Measurements from ENCODE around the gene S100A1.

DNA sequence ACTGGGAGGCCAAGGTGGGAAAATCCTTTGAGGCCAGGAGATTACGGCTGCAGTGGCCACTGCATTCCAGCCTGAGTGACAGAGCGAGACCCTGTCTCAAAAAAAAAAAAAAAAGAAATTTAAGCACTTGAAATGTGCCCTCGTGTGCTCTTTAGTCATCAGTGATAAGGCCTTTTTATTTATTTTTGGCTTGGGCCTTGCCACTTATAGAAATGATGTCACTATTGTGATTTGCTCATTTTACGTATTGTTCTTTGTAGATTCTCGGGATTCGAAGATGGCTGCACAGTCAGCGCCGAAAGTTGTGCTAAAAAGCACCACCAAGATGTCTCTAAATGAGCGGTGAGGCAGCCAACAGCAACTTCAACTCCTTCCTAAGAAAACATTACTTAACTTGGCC is 8.1 kb downstream of the S100A1 start:
- TF ChIP-seq, protein P1, sequence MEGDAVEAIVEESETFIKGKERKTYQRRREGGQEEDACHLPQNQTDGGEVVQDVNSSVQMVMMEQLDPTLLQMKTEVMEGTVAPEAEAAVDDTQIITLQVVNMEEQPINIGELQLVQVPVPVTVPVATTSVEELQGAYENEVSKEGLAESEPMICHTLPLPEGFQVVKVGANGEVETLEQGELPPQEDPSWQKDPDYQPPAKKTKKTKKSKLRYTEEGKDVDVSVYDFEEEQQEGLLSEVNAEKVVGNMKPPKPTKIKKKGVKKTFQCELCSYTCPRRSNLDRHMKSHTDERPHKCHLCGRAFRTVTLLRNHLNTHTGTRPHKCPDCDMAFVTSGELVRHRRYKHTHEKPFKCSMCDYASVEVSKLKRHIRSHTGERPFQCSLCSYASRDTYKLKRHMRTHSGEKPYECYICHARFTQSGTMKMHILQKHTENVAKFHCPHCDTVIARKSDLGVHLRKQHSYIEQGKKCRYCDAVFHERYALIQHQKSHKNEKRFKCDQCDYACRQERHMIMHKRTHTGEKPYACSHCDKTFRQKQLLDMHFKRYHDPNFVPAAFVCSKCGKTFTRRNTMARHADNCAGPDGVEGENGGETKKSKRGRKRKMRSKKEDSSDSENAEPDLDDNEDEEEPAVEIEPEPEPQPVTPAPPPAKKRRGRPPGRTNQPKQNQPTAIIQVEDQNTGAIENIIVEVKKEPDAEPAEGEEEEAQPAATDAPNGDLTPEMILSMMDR (IDR thresholded peaks at IDR 0.05): no peak
- TF ChIP-seq ZFX (IDR thresholded peaks at IDR 0.05; ENCODE audit: borderline replicate concordance): no peak
